Mesothelial cell of epicardium (in vitro differentiated cells): ENCODE measurements around the gene IL20RB. TPM values are rescaled to one million over a fixed set of nuclear protein-coding genes. Genes with fewer than 3 reads are reported as not detected.

Source experiments
- DNase-seq, 2 experiments: peaks; one replicate each; pipeline ENCODE4 v3.0.0; 2021; ENCODE audit warnings: low spot score in 2 of 2; ENCODE audit not compliant: unreplicated experiment in 2 of 2
- H3K27ac Mint-ChIP-seq: 2 replicates; pipeline ENCODE4 v1.8.0; 2021; ENCODE audit warnings: mixed read lengths
- H3K27me3 Mint-ChIP-seq: 2 replicates; pipeline ENCODE4 v1.8.0; 2021; ENCODE audit warnings: low read depth, mixed read lengths
- H3K36me3 Mint-ChIP-seq: 2 replicates; pipeline ENCODE4 v1.8.0; 2021; ENCODE audit warnings: mixed read lengths
- H3K4me1 Mint-ChIP-seq: 2 replicates; pipeline ENCODE4 v1.8.0; 2021; ENCODE audit warnings: mixed read lengths
- H3K4me3 Mint-ChIP-seq: 2 replicates; pipeline ENCODE4 v1.8.0; 2021; ENCODE audit warnings: mild to moderate bottlenecking, moderate library complexity, mixed read lengths
- H3K9me3 Mint-ChIP-seq: 2 replicates; pipeline ENCODE4 v1.8.0; 2021; ENCODE audit warnings: mixed read lengths
- CTCF ChIP-seq: fragments of 200-600 bp; sonication (generic); IDR thresholded peaks from one replicate; pipeline ENCODE4 v1.5.0; 2021; ENCODE audit warnings: antibody characterized with exemption; ENCODE audit not compliant: unreplicated experiment
- total RNA-seq: library from RNA; stranded (reverse); gene quantifications from 3 replicates; pipeline ENCODE4 v1.2.1, GENCODE V29; 2021

The IL20RB gene
- 0.86 to 1.8 TPM (median 1.6 TPM) in 3 replicates for total RNA-seq

- Mint-ChIP-seq H3K4me1 (peaks cover 9% of the 10 kb centered on the region), H3K36me3 (peaks cover 1% of the 10 kb centered on the region), H3K9me3 (no peaks in the 10 kb centered on the region), H3K4me3 (no peak within 1 kb of the TSS), H3K27ac (no peak within 1 kb of the TSS), H3K27me3 (no peaks in the 10 kb centered on the region)
- DNase-seq: no peak
- TF ChIP-seq CTCF: no peak
Observed at GRCh38 chr3:136957751-136958288, at the start of gene IL20RB. Gene IL20RB (plus strand): TSS chr3:136957983. CDS start chr3:136958114, 131 bp downstream.

GRCh38 chr3:136908297-136908696 is 49.5 kb upstream of the IL20RB start:
- no peak overlapping the region for H3K27ac Mint-ChIP-seq
- H3K9me3 Mint-ChIP-seq: peaks cover 38% of the 10 kb centered on the region
- peaks cover 38% of the 10 kb centered on the region for H3K36me3 Mint-ChIP-seq

GRCh38 chr3:136909187-136909586 is 48.6 kb upstream of the IL20RB start:
- TF ChIP-seq CTCF: no peak
- no peaks in the 10 kb centered on the region for H3K27me3 Mint-ChIP-seq
- H3K4me3 Mint-ChIP-seq: no peak overlapping the region
- H3K4me1 Mint-ChIP-seq: no peaks in the 10 kb centered on the region
- H3K9me3 Mint-ChIP-seq: peaks cover 33% of the 10 kb centered on the region
- H3K27ac Mint-ChIP-seq: no peak overlapping the region
- peaks cover 39% of the 10 kb centered on the region for H3K36me3 Mint-ChIP-seq
- DNase-seq: no peak

More at GRCh38 chr3:136908297-136908696, 49.5 kb upstream of the IL20RB start:
- no peak for TF ChIP-seq CTCF
- no peaks in the 10 kb centered on the region for H3K4me1 Mint-ChIP-seq
- no peak overlapping the region for H3K4me3 Mint-ChIP-seq
- no peak for DNase-seq
- H3K27me3 Mint-ChIP-seq: no peaks in the 10 kb centered on the region

GRCh38 chr3:136910697-136911096 is 47.1 kb upstream of the IL20RB start:
- Mint-ChIP-seq H3K27ac (no peak overlapping the region), H3K27me3 (no peaks in the 10 kb centered on the region), H3K9me3 (peaks cover 40% of the 10 kb centered on the region), H3K4me1 (peaks cover 7% of the 10 kb centered on the region), H3K36me3 (peaks cover 41% of the 10 kb centered on the region), H3K4me3 (no peak overlapping the region)
- no peak for TF ChIP-seq CTCF
- no peak for DNase-seq

- Mint-ChIP-seq H3K4me1 (peaks cover 7% of the 10 kb centered on the region), H3K27ac (no peak overlapping the region)
- no peak for TF ChIP-seq CTCF
Observed at GRCh38 chr3:136913168-136913567, 44.6 kb upstream of the IL20RB start.

GRCh38 chr3:136914739-136915138 is 43.0 kb upstream of the IL20RB start:
- no peak for TF ChIP-seq CTCF
- DNase-seq: no peak
- Mint-ChIP-seq H3K4me1 (peaks cover 7% of the 10 kb centered on the region), H3K36me3 (peaks cover 38% of the 10 kb centered on the region), H3K9me3 (peaks cover 36% of the 10 kb centered on the region), H3K27me3 (no peaks in the 10 kb centered on the region), H3K27ac (no peak overlapping the region), H3K4me3 (no peak overlapping the region)

More at GRCh38 chr3:136913168-136913567, 44.6 kb upstream of the IL20RB start:
- H3K9me3 Mint-ChIP-seq: peaks cover 40% of the 10 kb centered on the region
- no peak overlapping the region for H3K4me3 Mint-ChIP-seq
- peaks cover 38% of the 10 kb centered on the region for H3K36me3 Mint-ChIP-seq
- DNase-seq: no peak
- no peaks in the 10 kb centered on the region for H3K27me3 Mint-ChIP-seq
